Activated naive CD4-positive, alpha-beta T cell (primary cell): ENCODE results near the gene PDIK1L.

ENCODE experiments used
- DNase-seq, 4 experiments: peaks; one replicate each; lab custom pipeline; 2025; lab: John Stamatoyannopoulos, UW

The PDIK1L gene

DNA sequence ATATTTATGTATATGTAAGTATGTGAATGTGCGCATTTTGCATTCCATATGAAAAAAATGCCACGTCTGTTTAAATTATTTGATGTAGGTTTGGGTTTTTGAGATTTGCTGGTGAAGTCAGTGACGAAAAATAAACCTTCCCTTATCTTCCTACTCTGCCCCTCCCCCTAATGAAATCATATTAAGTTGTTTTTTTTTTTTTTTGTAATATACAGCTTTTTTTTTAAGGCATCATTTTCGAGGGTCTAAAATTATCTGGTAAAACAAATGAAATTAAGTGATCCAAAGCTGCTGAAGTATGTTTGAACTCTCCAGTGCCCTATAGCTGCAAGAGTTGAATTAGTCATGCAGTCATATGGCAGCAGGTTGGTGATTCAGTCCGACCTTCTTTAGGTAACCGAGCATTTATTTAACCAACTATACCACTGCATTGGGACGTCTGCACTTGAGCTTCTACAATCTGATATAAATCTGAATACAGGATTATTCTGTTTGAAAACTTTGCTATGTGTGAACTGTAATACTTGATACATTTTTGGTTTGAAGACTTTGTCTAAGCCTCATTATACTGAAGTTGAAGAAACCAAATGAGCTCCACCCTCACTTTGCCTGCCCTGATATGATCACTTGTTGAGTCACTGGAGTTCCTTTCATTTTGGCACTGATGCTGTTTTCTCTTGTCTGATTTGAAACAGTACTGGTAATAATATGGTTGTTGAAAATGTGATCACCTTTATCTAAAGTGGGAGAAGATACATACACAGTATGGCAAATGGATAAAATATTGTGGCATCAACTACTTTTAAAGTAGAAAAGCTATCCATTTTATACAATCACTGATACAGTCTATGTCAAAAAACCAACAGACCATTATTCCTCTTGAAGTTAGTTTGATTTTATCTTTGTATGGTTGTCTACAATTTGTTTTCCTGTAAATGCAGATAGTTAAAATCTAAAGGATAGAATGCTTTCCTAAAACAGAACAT is 11.7 kb downstream of the PDIK1L start:
- DNase-seq: no peak

GRCh38 chr1:26124418-26125331 is 13.1 kb downstream of the PDIK1L start:
- DNase-seq: no peak

- DNase-seq: no peak
Measured at GRCh38 chr1:26125382-26125781, 13.8 kb downstream of the PDIK1L start.

- DNase-seq: no peak
Measured at GRCh38 chr1:26125946-26126320, 14.3 kb downstream of the PDIK1L start.

DNA sequence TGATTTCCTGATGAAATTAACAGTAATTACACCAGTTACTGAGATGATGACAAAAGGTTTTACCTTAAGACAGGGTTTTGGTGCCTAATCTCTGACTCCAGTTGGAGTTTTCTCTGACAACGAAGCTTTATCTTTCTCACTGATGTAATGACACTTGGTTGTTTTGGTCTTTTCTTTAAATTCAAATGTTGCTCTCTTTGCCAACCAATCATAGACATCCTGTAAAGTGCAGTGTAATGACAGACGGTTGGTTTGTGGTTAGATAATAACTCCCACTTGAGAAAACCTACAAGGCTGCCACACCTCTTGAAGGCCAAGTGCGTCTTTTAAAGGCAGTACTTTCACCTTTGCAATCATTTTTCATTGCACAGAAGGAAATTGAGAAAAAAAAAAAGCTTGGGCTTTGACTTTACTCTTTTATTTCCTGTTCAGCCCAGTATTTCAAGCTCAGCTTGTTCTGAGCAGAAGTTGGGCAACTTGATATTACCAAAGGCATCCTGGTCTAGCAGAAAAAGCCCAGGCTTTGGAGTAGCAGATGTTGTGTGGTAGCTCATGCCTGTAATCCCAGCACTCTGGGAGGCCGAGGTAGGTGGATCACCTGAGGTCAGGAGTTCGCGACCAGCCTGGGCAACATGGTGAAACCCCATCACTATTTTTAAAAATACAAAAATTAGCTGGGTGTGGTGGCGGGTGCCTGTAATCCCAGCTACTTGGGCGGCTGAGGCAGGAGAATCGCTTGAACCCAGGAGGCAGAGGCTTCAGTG is 14.9 kb downstream of the PDIK1L start:
- DNase-seq: peak in 1 of 4 experiments; percentile 22

GRCh38 chr1:26127235-26128163 is 15.9 kb downstream of the PDIK1L start:
- DNase-seq: no peak

GRCh38 chr1:26129778-26130177 is 18.2 kb downstream of the PDIK1L start:
- DNase-seq: no peak

GRCh38 chr1:26130695-26131094 is 19.1 kb downstream of the PDIK1L start:
- DNase-seq: no peak

DNA sequence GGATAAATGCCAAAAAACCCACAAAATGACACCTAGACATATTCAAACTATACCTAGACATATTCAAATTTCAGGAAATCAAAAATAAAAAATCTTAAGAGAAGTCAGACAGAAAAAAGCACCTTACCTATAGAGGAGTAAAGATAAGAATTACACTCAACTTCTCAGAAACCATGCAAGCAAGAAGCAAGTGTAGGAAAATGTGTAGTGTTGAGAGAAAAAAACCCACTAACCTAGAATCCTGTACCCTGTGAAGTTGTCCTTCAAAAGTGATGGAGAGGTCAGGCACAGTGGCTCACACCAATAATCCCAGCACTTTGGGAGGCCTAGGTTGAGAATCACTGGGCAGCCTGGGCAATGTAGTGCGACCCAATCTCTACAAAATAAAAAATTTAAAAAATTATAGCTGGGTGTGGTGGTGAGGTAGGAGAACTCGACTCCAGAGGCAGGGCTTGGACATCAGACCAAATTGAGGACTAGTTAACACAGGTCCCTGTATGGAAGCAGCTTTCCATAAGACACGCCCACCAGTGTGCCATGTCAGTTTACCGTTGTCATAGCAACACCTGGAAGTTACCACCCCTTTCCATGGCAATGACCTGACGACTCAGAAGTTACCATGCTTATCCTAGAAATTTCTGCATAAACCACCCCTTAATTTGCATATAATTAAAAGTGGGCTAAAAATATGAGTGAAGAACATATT is 20.7 kb downstream of the PDIK1L start:
- DNase-seq: no peak

DNA sequence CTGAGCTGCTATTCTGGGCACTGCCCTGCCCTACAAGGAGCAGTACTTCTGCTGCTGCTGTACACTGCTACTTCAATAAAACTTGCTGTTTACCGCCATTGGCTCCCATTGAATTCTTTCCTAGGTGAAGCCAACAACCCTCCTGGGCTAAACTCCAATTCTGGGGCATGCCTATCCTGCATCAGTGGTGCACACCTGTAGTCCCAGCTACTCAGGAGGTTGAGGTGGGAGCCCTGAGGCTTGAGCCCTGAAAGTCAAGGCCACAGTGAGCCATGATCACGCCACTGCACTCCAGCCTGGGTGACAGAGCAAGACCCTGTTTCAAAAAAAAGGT is 21.2 kb downstream of the PDIK1L start:
- DNase-seq: no peak

DNA sequence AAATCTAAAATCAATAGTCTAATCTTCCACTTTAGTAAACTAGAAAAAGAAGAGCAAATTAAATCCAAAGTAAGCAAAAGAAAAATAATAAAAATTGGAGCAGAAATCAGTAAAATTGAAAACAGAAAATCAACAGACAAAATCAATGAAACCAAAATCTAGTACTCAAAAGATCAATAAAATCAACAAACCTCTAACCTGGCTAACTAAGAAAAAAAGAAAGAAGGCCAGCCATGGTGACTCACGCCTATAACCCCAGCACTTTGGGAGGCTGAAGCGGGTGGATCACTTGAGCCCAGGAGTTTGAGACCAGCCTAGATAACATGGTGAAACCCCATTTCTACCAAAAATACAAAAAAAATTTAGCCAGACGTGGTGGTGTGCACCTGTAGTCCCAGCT is 22.8 kb downstream of the PDIK1L start:
- DNase-seq: no peak

- DNase-seq: no peak
Measured at GRCh38 chr1:26138974-26139558, 27.4 kb downstream of the PDIK1L start.

GRCh38 chr1:26142159-26142558 is 30.5 kb downstream of the PDIK1L start:
- no peak for DNase-seq

- peak in 3 of 4 experiments; percentile 41 to 65 (median 42) for DNase-seq
Measured at GRCh38 chr1:26145041-26145959, 33.7 kb downstream of the PDIK1L start.

- no peak for DNase-seq
Measured at GRCh38 chr1:26145960-26146294, 34.3 kb downstream of the PDIK1L start.

- no peak for DNase-seq
Measured at GRCh38 chr1:26148887-26149286, 37.3 kb downstream of the PDIK1L start.

- no peak for DNase-seq
Measured at GRCh38 chr1:26153966-26154532, 42.4 kb downstream of the PDIK1L start.

DNA sequence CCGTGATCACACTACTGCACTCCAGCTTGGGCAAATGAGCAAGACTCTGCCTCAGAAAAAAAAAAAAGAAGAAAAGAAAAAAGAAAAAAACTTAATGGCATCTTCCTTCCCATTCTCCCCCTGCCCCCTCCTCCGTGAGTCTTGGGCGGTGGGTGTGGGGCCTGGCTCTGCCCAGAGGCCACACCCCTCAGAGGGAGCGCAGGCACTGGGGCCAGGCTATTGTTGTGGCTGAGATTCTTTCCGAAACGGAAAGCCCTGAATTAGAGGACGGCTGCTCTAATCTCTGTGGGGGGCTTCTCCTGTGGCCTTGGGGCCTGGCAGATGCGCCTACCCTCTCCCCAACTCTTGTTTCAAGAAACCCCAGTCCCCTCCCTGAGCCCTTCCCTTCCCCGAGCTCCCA is 43.1 kb downstream of the PDIK1L start:
- DNase-seq: no peak
